Stimulated activated CD4-positive, alpha-beta T cell treated with anti-CD3 and anti-CD28 coated beads, Interleukin-15, amount 100 ng/mL, for 48 hours (primary cell): ENCODE results near the gene LPCAT1.
"Not testable (repeated sequence)": the region's sequence is repeated elsewhere in the genome, so short reads cannot be mapped to it uniquely, and the experiment has no call there.

Source experiments
- DNase-seq, 2 donors: peaks; one replicate each; pipeline ENCODE4 v3.0.0-alpha.2; 2020; ENCODE audit warnings: low read depth in 2 of 2

LPCAT1 gene

DNA sequence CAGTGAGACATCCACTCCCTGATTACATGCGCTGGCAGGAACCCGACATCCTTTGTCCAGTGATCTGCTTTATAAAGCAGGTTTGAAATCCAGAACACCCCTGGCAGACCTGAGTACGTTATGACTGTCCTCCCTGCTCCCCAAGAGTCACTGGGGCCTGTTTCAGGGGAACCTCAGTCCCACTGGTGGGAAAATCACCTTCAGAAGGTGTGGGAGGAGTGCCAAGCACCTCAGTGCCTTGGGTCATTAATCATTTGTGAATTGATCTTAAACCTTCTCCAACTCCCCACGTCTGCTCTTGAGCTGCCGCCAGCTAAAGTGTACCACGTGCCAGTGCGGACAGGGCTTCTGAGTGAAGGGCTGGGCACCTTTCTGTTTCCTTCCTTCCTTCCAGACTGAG, 94.7 kb downstream of the LPCAT1 start:
- no peak for DNase-seq

DNA sequence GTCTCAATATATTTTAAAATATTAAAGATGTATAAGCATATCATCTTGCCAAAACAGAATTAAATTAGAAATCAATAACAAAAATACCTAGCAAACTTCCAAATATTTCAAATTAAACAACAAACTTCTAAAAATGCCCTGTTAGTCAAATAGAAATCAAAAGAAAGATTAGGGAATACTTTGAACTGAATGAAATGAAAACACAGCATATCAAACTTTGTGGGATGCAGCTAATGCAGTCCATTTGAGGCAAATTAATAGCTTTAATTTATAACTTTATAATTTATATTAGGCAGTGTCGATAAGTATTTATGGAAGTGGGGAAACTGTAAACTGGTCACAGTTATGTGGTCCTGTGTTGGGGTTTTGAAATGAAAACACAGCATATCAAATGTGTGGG, 95.7 kb downstream of the LPCAT1 start:
- no peak for DNase-seq

DNA sequence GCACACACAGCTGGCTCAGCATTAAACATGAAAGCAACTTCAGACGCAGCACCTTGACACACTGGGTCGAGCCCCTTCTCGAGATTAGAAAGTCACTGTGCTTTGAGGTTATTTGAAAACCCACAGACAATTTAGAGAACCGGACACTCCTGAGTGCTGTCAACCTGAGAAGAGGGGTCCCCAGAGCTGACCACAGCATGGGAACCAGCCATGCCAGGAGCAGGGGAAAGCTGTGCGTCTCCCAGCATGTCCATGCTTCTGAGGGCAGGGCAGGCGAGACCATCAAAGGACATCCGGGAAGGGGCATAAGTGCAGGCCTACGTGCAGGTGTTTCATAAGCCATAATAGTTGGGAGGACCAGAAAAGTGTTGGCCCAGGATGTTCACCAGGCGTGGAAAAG, 99.0 kb downstream of the LPCAT1 start:
- DNase-seq: no peak

- no peak for DNase-seq
These were observed 99.7 kb downstream of the LPCAT1 start for GRCh38 chr5:1423901-1424603.

DNA sequence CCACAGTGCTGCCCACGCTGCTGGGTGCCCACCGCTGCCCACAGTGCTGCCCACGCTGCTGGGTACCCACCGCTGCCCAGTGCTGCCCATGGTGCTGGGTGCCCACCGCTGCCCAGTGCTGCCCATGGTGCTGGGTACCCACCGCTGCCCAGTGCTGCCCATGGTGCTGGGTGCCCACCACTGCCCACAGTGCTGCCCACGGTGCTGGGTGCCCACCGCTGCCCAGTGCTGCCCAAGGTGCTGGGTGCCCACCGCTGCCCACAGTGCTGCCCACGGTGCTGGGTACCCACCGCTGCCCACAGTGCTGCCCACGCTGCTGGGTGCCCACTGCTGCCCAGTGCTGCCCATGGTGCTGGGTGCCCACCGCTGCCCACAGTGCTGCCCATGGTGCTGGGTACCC, 101.2 kb downstream of the LPCAT1 start:
- DNase-seq: not testable (repeated sequence)

DNA sequence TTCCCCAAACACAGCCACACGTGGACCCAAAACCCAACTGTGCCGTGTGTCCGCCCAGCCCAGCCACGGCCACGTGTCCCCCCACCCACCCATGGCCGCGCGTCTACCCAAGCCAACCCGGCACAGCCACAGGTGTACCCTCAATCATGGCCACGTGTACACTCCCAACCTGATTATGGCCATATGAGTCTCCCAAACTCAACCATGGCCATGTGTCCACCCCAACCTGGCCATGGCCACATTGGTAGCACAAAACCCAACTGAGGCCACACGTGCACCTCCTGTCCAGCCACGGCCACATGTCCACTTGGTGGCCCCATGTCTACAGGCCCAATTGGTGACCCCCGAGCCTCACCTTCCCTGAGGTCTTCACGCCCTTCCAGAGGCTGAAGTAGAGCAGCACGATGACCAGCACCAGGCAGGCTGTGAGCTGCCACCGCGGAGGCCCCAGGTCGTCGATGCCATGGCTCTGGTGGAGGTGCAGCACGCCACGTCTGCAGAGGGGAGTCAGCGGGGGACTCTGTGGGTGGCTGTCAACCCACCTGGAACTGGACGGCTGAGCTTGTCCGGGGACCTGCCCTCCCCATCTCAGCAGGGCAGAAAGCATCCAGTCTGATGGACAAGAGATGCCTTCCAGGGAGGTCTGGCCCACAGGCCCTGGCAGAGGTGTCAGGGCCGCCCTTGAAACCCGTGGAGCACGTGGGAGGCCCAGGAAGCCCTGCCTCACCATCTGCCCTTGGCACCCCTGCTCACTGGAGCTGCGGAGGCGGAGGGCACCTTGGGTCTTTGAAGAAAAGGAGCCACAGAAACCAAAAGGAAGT, 102.0 kb downstream of the LPCAT1 start:
- no peak for DNase-seq

DNA sequence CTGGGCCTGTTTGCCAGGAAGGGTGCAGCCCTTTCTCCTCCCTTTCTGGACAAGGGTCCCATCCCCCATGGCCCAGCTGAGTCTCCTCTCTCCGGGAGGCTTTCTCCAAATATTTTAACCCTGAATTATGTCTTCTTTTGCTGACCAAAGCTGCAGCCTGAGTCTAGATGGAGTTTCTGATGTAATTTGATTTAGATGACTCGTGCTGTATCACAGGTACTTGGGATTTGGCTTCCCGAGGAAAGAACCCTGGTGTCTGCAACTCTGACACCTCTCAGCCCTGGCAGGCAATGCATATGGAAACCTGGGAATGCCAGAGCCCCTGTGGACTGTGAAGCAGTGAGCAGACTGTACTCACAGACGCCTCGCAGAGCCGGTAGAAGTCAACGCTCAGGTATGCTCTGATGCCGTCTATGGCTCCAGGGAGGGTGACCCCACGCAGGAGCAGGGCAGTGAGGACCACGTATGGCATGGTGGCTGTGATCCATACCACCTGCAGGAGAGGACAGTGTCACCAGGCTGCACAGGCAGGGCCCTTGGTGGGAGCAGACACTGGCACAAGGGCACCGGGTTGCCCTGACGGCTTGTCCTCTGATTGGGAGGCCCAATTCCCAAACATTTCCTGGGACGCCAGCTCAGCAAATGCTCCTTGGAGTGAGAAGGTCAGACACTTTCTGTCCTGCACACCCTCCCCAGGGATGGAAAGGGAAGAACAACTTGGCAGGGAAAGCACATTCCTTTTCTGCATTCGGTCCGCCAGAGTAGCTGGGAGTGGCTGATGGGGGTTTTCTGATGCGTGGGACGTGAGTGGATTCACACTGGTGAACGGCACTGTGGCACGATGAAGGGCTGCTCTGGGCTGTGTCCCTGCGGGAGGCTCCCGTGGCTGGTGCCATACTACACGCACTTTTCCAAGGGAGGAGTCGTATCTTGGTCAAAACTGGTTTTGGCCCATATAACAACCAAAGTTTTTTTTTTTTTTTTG, 103.3 kb downstream of the LPCAT1 start:
- no peak for DNase-seq

DNA sequence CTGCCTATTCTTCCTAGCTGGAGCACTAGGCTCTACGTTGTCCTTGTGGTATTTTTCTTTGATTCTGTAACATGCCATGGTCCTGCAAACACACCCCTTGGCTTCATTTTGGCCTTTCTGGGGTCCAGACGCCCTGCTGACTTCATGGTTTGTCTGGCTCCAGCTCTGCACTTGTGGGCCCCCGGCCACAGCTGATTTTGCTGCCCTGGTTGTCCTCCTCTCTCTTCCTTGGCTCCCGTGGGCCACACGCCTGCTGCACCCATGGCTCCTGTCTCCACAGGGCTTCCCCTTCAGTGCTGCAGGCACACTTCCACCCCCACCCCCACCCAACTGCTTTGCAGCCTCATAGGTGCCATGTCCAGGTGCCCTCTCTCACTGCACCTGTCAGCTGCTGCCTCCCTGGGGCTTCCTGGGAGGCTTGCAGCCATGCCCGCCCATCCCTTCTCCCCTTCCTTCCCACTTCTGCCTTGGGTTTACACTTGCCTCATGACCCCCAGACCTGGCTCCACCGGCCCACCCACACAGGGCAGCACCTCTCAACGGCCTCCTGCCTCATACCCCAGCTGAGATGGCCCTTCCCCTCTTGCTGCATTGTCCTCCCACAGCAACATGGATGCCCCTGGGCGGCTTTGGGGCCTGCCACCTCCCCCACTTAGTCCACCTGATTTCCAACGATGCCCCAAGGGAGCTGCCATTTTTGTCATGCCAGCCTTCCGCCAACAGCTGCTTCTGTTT, 104.1 kb downstream of the LPCAT1 start:
- no peak for DNase-seq

DNA sequence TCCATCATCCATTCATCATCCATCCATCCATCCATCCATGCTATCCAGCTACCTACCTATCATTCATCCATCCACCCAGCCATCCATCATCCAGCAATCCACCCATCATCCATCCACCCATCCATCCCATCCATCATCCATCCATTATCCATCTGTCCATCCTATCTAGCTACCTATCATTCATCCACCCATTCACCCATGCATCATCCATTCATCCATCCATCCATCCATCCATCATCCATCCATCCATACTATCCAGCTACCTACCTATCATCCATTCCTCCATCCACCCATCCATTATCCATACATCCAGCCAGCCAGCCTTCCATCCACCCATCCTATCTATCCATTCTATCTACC, 104.9 kb downstream of the LPCAT1 start:
- DNase-seq: no peak

GRCh38 chr5:1418238-1418920, 105.4 kb downstream of the LPCAT1 start:
- no peak for DNase-seq

GRCh38 chr5:1417586-1418225, 106.1 kb downstream of the LPCAT1 start:
- DNase-seq: no peak

DNA sequence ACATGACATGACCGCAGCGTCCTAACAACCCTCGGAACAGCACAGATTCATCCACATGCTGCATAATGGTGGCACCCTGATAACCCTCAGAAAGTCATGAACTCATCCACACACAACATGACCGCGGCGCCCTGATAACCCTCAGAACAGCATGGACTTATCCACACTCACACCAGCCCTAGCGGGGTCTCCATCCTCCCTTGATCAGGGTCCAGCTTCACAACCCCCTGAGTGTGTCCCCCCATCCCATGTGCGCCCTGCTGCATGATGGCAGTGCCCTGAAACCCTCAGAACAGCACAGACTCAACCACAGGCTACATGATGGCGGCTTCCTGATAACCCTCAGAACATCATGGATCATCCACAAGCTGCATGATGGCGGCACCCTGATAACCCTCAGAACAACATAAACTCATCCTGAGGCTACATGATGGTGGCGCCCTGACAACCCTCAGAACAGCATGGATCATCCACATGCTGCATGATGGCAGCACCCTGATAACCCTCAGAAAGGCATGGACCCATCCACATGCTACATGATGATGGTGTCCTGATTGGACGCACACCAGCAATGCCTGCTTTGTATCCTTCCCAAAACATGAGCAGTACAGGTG, 106.8 kb downstream of the LPCAT1 start:
- DNase-seq: no peak

- no peak for DNase-seq
These were observed 108.0 kb downstream of the LPCAT1 start for GRCh38 chr5:1415626-1416360.

- DNase-seq: no peak
These were observed 108.7 kb downstream of the LPCAT1 start for GRCh38 chr5:1415059-1415425.

DNA sequence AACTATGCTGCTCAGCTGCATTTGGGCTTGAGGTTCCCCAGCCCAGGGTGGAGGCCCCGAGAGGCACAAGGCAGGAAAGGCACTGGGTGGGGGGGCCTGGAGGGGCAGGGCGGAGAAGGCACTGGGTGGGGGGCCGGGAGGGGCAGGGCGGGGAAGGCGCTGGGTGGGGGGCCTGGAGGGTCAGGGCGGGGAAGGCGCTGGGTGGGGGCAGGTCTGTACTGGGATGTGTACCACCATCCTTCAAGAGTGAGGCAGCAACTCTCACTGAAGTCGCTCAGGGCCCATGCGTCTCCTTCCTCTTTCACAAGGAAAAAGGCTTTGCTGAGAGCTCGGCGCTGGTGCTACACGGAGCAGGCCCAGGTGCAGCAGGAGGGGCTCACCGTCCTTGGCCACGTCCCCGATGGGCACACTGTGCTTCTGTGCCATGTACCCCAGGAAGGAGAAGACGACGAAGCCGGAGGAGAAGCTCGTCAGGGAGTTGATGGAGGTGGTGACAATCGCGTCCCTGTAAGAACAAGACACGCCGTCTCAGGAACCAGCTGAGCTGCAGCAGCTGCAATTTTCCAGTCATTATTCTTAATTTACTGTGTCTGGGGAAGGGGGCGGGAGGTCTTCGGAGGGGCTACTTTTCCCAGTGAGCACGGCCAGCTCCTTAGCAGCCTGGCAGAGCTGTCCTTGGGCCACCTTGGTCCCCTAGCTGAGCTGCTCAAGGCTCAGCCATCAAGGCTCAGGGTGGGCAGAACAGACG, 109.3 kb downstream of the LPCAT1 start:
- DNase-seq: no peak

GRCh38 chr5:1413611-1414241, 110.0 kb downstream of the LPCAT1 start:
- no peak for DNase-seq

- DNase-seq: no peak
These were observed 110.5 kb downstream of the LPCAT1 start for GRCh38 chr5:1413211-1413610.

- no peak for DNase-seq
These were observed 111.1 kb downstream of the LPCAT1 start for GRCh38 chr5:1412621-1413020.
